PC-9 (cell line): ENCODE results near the gene XRCC3. TPM values are rescaled to one million over a fixed set of nuclear protein-coding genes. Genes with fewer than 3 reads are reported as not detected.
"Not testable (repeated sequence)": the region's sequence is repeated elsewhere in the genome, so short reads cannot be mapped to it uniquely, and the experiment has no call there.

Experiments
- BruUV-seq: library from RNA; stranded (reverse); fragments of 400-500 nt; replicated peaks from 2 replicates; lab custom pipeline; 2021; lab: Mats Ljungman, UMichigan
- CTCF ChIA-PET: fragments of 300-600 bp; sonication (Branson Sonifier 250); formaldehyde crosslinking; loops from one replicate; lab custom pipeline; 2022; ENCODE audit warnings: antibody characterized with exemption; lab: Charles Lee
- POLR2A ChIA-PET: fragments of 300-600 bp; sonication (Branson Sonifier 250); formaldehyde crosslinking; loops from one replicate; lab custom pipeline; 2022; ENCODE audit warnings: antibody characterized with exemption; ENCODE audit not compliant: unreplicated experiment; lab: Charles Lee
- DNase-seq, 2 experiments: peaks; one replicate each; pipeline versions ENCODE4 v3.0.0 to v3.0.0-alpha.2; 2015 to 2022; ENCODE audit warnings: mixed read lengths in 1 of 2
- H2AFZ ChIP-seq: fragments of 200-600 bp; sonication (generic); 2 replicates; pipeline ENCODE4 v1.8.1; 2017; ENCODE audit warnings: antibody characterized with exemption
- H3F3A ChIP-seq: fragments of 200-600 bp; sonication (generic); 2 replicates; pipeline ENCODE4 v1.8.1; 2017; ENCODE audit warnings: antibody characterized with exemption, mild to moderate bottlenecking, low read depth; ENCODE audit not compliant: insufficient read depth
- H3K27ac ChIP-seq: fragments of 200-600 bp; sonication (generic); 2 replicates; pipeline ENCODE4 v1.6.1; 2016; ENCODE audit warnings: mixed run types
- H3K27me3 ChIP-seq: fragments of 200-600 bp; sonication (generic); 2 replicates; pipeline ENCODE4 v1.6.1; 2016; ENCODE audit warnings: low read depth, mixed run types; ENCODE audit not compliant: insufficient read depth
- H3K36me3 ChIP-seq: fragments of 200-600 bp; sonication (generic); 2 replicates; pipeline ENCODE4 v1.6.1; 2016; ENCODE audit warnings: low read depth, mixed run types
- H3K4me1 ChIP-seq: fragments of 200-600 bp; sonication (generic); replicated peaks from 2 replicates; pipeline ENCODE4 v1.6.1; 2016; ENCODE audit warnings: mixed run types; ENCODE audit not compliant: insufficient read depth
- H3K4me2 ChIP-seq: fragments of 200-600 bp; sonication (generic); 2 replicates; pipeline ENCODE4 v1.6.1; 2017; ENCODE audit warnings: mixed run types
- H3K4me3 ChIP-seq: fragments of 200-600 bp; sonication (generic); 2 replicates; pipeline ENCODE4 v1.6.1; 2016; ENCODE audit warnings: mixed run types
- H3K79me2 ChIP-seq: fragments of 200-600 bp; sonication (generic); 2 replicates; pipeline ENCODE4 v1.6.1; 2017; ENCODE audit warnings: low read depth, mixed run types
- H3K9me2 ChIP-seq: fragments of 200-600 bp; sonication (generic); 2 replicates; pipeline ENCODE4 v1.8.1; 2017; ENCODE audit warnings: mild to moderate bottlenecking; ENCODE audit not compliant: insufficient read depth
- H3K9me3 ChIP-seq: fragments of 200-600 bp; sonication (generic); 2 replicates; pipeline ENCODE4 v1.8.1; 2016; ENCODE audit warnings: low read depth; ENCODE audit not compliant: insufficient read depth
- H4K20me1 ChIP-seq: fragments of 200-600 bp; sonication (generic); 2 replicates; pipeline ENCODE4 v1.8.1; 2017; ENCODE audit not compliant: insufficient read depth
- EZH2 ChIP-seq: fragments of 200-600 bp; sonication (generic); IDR thresholded peaks from 2 replicates; pipeline ENCODE4 v1.8.0; 2017; ENCODE audit warnings: antibody characterized with exemption, low read depth
- intact Hi-C: fragments of 100-400 bp; cut with micrococcal nuclease; formaldehyde crosslinking; loops from one replicate; pipeline ENCODE4 v1.10.0; 2022; ENCODE audit not compliant: unreplicated experiment
- total RNA-seq: library from RNA; stranded (reverse); gene quantifications from 2 replicates; pipeline ENCODE4 v1.2.3, GENCODE V29; 2021
- TF ChIP-seq, protein P1 (sequence below): fragments of 200-600 bp; sonication (generic); conservative IDR thresholded peaks from 2 replicates; pipeline ENCODE4 v1.6.1; 2017; ENCODE audit warnings: mixed run types, antibody characterized with exemption, mild to moderate bottlenecking, moderate library complexity

XRCC3 gene
- total RNA-seq, 1 experiment from 2014 or later = 65.1 TPM

GRCh38 chr14:103654619-103655018 lies 60.6 kb downstream of the XRCC3 start:
- intact Hi-C loops = loop anchor here (10.0 kb wide), 1 partner anchor 150 kb away; no protein-coding TSS in a partner anchor
- POLR2A ChIA-PET = interaction anchor here (0.6 kb wide), 2 partner anchors 10 to 1231 kb away, joined by 3 to 6 read pairs; no protein-coding TSS in a partner anchor
- no TSS peak for BruUV-seq

GRCh38 chr14:103653805-103654204 lies 61.4 kb downstream of the XRCC3 start:
- DNase-seq = no peak
- peaks cover 69% of the 10 kb centered on the region for H4K20me1 ChIP-seq
- H3K36me3 ChIP-seq = peaks cover 31% of the 10 kb centered on the region
- intact Hi-C loops = loop anchor here (10.0 kb wide), 1 partner anchor 149 kb away; no protein-coding TSS in a partner anchor
- H3K27ac ChIP-seq = no peak overlapping the region
- H3K79me2 ChIP-seq = peaks cover 63% of the 10 kb centered on the region
- H3K4me2 ChIP-seq = no peak overlapping the region
- CTCF ChIA-PET = no interaction called here
- POLR2A ChIA-PET = interaction anchor here (0.6 kb wide), 1 partner anchor 10 kb away, joined by 6 read pairs; no protein-coding TSS in a partner anchor
- no peak overlapping the region for H3K4me3 ChIP-seq
- TF ChIP-seq, protein P1, sequence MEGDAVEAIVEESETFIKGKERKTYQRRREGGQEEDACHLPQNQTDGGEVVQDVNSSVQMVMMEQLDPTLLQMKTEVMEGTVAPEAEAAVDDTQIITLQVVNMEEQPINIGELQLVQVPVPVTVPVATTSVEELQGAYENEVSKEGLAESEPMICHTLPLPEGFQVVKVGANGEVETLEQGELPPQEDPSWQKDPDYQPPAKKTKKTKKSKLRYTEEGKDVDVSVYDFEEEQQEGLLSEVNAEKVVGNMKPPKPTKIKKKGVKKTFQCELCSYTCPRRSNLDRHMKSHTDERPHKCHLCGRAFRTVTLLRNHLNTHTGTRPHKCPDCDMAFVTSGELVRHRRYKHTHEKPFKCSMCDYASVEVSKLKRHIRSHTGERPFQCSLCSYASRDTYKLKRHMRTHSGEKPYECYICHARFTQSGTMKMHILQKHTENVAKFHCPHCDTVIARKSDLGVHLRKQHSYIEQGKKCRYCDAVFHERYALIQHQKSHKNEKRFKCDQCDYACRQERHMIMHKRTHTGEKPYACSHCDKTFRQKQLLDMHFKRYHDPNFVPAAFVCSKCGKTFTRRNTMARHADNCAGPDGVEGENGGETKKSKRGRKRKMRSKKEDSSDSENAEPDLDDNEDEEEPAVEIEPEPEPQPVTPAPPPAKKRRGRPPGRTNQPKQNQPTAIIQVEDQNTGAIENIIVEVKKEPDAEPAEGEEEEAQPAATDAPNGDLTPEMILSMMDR = no peak
- TF ChIP-seq EZH2 = no peak
- H3K9me2 ChIP-seq = no peaks in the 10 kb centered on the region
- no TSS peak for BruUV-seq
- H3K27me3 ChIP-seq = no peaks in the 10 kb centered on the region
- H2AFZ ChIP-seq = no peak overlapping the region
- no peaks in the 10 kb centered on the region for H3K9me3 ChIP-seq
- H3K4me1 ChIP-seq = peaks cover 11% of the 10 kb centered on the region
- H3F3A ChIP-seq = peaks cover 37% of the 10 kb centered on the region; the same call in 1 of the 2 replicates

More at GRCh38 chr14:103654619-103655018, 60.6 kb downstream of the XRCC3 start:
- CTCF ChIA-PET = interaction anchor here (0.5 kb wide), 1 partner anchor 14 kb away, joined by 4 read pairs; no protein-coding TSS in a partner anchor
- H3K9me2 ChIP-seq = no peaks in the 10 kb centered on the region
- no peak for DNase-seq
- H3K4me1 ChIP-seq = peaks cover 11% of the 10 kb centered on the region
- H3K79me2 ChIP-seq = peaks cover 59% of the 10 kb centered on the region
- no peaks in the 10 kb centered on the region for H3K9me3 ChIP-seq
- H3K27me3 ChIP-seq = no peaks in the 10 kb centered on the region
- H4K20me1 ChIP-seq = peaks cover 61% of the 10 kb centered on the region
- no peak overlapping the region for H3K27ac ChIP-seq
- H3K36me3 ChIP-seq = peaks cover 35% of the 10 kb centered on the region
- no peak overlapping the region for H2AFZ ChIP-seq
- H3K4me3 ChIP-seq = no peak overlapping the region
- peaks cover 37% of the 10 kb centered on the region; the same call in 1 of the 2 replicates for H3F3A ChIP-seq
- TF ChIP-seq EZH2 = no peak
- TF ChIP-seq, protein P1 = no peak
- H3K4me2 ChIP-seq = no peak overlapping the region

DNA sequence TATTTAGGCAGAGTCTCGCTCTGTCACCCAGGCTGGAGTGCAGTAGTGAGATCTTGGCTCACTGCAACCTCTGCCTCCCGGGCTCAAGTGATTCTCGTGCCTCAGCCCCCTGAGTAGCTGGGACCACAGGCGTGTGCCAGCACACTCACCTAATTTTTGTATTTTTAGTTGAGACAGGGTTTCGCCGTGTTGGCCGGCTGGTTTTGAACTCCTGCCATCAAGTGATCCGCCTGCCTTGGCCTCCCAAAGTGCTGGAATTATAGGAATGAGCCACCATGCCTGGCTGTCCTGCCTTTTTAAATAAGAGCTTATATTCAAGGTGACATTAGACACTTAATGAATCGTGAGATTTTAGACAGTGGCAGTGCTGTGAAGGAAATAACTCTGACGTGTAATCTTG lies 61.9 kb downstream of the XRCC3 start:
- CTCF ChIA-PET, H3K4me2 ChIP-seq, H3K27ac ChIP-seq, H2AFZ ChIP-seq, POLR2A ChIA-PET, H3K27me3 ChIP-seq, DNase-seq, H3K9me2 ChIP-seq, H3K4me3 ChIP-seq, H3K9me3 ChIP-seq, BruUV-seq: not testable (repeated sequence)
- peaks cover 11% of the 10 kb centered on the region for H3K4me1 ChIP-seq
- peaks cover 38% of the 10 kb centered on the region; the same call in 1 of the 2 replicates for H3F3A ChIP-seq
- H3K36me3 ChIP-seq = peaks cover 31% of the 10 kb centered on the region
- H3K79me2 ChIP-seq = peaks cover 68% of the 10 kb centered on the region
- intact Hi-C loops = loop anchor here (10.0 kb wide), 1 partner anchor 149 kb away; no protein-coding TSS in a partner anchor
- H4K20me1 ChIP-seq = peaks cover 69% of the 10 kb centered on the region
